NCI-H1048 (cell line): ENCODE measurements around the gene LAMA4.
"Not testable (repeated sequence)": the region's sequence is repeated elsewhere in the genome, so short reads cannot be mapped to it uniquely, and the experiment has no call there.

Experiments
- DNase-seq: peaks from one replicate; lab custom pipeline; 2025; lab: John Stamatoyannopoulos, UW

Gene LAMA4

DNA sequence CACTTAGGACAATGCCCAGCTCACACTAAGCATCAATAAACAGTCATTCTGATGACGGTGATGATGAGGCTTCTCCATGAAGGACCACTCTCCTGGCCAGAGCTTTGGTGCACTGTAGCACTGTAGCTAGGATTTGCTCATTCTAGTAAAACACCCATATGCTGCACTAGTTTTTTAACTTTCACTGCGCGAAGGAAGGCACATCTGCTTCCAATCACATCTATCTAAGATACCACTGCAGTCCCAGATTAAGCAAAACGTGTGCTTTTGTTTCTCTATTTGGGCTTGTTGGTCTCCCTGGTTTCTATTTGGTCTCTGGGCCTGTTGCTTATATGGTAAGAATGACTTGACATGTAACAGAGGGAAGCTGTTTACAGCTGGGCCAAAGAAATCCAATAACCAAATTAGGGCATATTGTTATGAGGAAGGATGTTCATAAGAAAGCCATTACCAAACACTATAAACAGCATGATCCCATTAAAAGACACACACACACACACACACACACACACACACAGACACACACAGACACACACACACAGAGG lies 104.6 kb downstream of the LAMA4 start:
- no peak for DNase-seq

DNA sequence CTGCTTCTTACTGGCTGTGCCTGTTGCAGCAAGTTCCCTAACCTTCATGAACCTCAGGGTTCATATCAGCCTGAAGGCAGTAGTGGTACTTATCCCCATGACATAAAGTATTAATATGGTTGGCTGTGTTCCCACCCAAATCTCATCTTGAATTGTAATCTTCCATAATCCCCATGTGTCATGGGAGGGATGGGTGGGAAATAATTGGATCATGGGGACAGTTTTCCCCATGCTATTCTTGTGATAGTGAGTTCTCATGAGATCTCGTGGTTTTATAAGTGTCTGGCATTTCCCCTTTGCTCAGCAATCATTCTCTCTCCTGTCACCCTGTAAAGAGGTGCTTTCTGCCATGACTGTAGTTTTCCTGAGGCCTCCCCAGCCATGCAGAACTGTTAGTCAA lies 105.1 kb downstream of the LAMA4 start:
- no peak for DNase-seq

DNA sequence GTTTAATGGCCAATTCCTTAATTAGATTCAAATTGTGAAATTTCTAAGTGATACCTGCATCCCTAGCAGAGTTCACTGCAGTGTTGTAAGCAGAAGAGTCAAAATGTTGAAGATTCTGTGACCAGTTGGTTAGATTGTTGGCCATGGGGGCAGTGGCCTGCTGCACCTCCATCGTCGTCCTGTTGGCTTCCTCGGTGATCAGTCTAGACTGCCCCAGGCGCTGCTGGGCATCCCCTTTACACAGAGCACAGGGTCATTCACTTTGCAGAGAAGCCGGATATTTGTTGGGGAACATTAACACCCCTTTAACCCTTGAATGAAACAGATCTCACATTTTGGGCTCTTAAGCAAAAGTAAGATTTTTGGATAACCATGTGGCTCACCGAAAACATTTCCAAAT lies 106.3 kb downstream of the LAMA4 start:
- no peak for DNase-seq

DNA sequence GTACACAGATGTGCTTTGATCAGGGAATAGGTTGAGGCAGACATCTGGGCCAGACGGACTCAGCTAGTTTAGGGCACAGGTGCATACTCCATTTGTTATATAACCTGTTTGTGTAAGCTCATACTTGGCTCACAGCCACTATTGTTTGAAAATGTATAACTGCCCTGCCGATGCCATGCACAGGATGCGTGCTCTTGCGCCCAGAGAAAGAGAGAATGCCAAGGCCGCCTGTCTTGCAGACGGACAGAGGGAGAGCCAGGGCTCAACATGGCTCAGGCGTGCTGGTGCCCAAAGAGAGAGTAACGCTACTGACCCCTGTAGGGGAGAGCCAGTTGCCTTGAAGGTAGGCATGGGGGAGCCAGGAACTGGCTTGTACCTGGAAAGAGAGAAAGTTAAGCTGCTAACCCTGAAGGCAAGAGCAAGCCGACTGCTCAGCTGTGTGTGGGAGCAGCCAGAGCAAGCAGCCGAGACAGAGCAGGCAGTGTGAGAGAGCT lies 109.2 kb downstream of the LAMA4 start:
- no peak for DNase-seq

DNA sequence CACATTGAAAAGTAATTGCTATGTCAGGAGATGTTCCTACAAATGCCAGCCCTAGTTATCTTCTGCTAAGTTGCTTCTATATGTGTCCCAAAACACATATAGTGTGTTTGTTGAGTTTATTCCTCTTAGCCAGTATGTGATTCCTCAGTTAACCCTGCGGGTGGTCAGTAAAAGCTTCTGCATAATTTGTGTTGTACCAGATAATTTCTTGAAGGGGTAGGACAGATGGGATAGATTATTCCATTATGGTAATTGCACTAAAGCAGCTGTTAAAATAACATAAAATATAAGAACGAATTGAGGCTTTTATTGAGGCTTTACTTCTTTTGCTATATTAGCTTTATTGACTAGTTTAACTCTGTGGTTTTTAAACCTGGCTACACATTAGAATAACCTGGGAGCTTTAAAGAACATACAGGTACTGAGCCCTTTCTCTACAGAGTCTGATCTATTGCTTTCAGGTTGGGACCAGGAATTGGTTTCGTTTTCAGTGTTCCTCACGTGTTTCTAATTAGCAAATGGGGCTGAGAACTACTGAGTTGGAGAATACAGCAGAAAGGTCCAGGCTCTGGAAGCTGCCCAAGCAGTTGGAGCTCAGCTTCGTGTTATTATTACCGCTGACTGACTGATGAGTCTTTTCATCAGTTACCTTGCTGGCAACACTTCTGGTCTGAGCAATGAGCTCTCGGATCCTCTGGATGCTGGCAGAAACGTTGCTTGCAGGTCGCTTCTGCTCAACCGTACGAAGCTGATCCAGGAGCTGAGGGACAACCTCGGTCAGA lies 110.0 kb downstream of the LAMA4 start:
- no peak for DNase-seq

DNA sequence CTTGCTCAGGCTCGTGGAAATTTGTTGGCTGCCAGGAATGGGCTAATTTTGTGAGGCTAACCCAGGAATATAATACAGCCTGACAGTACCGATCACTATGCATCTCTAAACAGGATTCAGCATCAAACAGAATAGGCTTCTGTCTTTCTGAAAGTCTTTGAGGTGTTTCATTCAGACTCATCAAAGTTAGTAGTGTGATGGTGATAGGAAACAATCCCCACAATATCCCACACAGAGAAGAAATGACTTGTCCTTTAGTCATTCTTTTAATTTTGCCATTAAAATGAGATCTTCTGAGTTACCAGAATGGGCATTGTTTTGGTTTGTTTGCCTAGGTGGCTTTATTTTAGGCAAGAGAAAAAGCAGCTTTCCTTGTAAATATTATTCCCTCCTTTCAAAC lies 112.7 kb downstream of the LAMA4 start:
- DNase-seq = no peak

DNA sequence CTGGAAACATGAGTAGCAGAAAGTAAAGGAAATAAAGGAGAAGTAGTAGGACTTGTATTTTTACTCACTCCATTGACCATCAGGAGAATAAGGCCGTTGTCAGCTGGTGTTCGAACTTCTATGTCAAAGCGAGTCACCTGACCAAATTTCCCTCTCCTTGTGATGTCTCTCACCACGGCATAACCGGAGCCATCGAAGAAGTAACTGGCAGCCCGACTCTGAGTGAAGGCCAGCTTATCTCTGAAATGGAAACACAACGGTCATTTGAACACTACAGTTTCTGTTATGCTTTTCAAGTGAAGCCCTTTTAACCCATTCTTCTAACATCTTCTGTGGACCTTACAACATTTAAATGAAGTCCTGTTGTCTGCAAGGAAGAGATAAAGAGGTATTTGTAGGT lies 115.3 kb downstream of the LAMA4 start:
- DNase-seq = no peak

DNA sequence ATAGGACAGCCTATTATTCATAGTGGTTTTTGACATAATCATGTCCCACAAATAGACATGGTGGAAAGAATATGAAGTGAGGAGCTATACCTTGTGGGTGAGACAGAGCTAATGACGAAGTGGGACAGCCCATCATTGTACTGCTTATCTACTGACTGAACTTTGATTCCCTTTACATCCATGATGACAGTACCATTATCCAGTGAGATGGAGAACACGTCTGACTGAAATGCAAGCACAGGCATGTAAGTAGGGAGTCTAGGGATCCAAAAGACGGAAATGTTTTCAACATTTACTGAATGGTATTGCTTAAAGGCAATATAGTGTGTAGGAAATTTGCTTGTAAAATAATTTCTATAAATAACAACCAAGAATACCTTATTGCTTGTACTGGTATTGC lies 123.5 kb downstream of the LAMA4 start:
- DNase-seq = no peak

DNA sequence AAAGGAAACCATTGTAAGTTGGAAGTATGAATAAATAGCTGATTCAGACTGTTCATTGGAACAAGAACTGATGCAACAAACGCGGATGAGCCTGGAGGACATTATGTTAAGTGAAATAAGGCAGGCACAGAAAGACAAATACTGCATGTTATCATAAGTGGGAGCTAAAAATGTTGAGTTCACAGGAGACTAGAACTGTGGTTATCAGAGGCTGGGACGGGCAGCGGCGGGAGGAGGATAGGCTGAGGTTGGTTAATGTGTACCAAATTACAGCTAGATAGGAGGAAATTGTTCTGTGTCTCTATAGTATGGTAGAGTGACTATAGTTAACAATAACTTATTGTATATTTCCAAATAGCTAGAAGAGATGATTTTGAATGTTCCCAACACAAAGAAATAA lies 126.2 kb downstream of the LAMA4 start:
- DNase-seq = no peak

DNA sequence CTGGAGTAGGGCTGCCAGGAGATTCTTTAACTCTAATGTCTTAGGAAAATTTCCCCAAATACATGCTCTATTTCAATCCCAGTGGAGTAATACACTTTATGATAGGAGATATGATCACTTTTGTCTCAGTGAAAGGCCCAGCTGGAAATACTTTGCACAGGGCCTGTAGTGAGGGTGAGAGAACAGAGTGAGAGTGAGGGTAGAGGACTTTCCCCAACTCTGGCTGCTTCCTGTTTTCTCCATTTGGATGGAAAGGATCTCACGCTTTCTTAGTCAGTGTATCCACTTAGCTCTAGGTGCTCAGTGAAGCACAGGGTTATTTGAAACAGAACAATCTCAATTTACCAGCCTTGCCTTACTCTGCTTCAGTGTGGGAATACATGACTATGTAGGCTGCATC lies 130.4 kb downstream of the LAMA4 start:
- no peak for DNase-seq

DNA sequence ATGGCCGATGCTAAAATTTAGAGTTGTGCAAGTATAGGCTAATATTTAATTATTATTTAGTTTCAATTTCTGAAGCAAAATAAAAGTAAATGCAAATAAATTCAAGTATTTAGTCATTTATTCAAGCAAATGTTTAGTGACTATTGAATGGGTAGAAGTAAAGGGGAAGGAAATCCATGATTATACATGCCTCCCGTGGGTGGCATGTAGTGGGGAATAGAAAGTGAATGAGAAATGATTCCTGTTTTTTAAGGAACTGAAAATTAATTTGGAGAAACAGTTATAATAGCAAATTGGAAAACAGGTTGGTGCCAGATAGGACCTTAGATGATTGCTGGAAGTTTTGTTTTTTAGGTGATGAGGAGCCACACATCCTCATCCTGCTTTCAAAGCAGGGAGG lies 131.6 kb downstream of the LAMA4 start:
- DNase-seq = no peak

DNA sequence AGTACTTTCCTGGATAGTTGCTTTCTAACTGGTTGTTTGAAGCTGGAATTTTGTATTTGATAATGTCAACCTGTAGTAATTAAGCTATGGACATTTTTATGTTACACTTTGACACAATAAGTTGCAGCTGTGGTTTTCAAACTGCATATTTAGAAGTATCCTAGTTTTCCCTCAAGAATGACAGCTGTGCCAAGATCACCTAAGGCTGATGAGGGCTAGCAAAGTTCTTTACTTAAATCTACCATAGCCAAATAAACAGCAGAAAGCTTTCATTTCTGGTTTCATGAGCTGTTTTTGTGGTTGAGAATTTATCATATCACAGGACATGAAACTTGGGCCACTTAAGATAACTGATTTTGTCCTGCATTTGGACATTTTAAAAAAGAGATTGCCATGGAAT lies 136.3 kb downstream of the LAMA4 start:
- DNase-seq = no peak

DNA sequence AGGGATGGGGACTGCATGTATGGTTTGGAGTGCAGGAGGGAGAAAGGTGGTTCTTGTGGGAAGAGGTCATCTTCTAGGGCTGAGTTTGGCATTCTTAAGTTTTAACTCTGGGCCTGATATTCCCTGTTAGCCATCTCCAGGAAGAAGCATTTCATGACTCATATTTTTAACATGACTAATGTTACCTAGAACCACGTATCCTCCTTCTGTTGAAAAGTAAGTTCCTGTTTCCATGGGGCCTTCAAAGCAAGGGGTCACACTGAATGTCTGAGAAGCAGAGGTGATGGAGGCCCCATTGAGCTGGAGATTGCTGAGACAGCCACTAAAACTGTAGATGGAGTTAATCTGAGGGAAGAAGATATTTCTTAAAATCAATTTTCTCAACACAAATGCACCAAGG lies 136.8 kb downstream of the LAMA4 start:
- DNase-seq = no peak

DNA sequence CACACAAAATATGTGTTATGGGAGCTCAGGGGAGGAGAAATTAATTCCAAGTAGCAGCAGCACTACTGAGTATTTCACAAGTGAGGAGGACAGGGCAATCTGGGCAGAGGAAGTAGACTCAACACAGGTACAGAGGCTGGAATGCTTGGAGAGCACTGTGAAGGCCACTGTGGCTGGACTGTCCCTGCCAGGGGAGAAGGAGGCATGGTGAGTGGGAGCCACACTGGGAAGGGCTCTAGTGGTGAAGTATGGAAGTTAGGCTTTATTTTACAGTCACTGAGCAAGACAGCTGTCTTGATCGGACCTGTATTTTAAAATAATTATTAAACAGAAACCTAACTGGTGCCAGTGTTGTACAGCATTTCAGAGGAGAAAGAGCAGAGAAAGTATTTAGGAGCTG lies 138.1 kb downstream of the LAMA4 start:
- no peak for DNase-seq

DNA sequence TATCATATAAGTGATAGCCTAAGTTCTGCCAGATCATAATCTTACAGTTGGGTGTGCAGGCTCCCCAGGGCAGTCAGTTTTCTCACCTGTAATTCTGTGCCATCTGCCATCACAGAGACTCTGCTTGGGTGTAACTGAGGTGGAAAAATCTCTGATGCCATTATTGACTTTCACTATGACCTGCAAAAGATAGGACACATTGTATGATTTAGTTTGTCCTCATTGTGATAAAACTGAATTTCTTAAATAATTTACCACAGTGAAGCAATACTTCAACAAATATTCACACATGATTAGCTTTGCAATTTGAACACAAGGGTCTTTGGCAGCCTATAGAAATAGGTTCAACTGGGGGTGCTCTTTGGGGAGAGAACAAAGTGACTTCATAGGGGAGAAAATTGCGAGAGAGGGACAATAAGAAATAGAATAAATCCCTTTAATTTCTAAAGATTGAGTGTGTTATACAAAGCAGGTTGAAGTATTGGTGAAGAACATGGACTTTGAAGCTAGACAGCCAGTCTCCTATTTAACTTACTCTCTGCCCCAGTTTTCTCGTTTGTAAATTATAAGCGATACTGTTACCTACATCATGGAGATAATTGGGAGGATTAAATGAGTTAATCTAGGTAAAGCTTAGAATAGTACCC lies 139.7 kb downstream of the LAMA4 start:
- no peak for DNase-seq

DNA sequence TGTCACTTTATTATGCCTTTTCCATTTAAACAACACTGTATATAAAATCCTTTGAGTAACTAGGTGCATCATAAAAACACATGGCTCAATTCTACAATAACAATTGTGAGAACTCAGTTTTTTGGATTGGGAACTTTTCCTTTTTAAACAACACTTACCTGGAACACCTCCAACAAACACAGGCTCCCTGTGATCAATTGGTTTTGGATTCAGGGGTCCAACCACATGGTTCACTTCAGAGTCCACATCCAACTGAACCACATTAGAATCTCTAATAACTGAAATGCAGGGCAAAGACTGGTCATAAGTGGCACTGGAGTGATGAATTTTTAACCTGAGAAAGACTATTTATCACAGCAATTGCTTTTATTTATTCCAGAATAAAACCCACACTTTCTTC lies 140.4 kb downstream of the LAMA4 start:
- no peak for DNase-seq

DNA sequence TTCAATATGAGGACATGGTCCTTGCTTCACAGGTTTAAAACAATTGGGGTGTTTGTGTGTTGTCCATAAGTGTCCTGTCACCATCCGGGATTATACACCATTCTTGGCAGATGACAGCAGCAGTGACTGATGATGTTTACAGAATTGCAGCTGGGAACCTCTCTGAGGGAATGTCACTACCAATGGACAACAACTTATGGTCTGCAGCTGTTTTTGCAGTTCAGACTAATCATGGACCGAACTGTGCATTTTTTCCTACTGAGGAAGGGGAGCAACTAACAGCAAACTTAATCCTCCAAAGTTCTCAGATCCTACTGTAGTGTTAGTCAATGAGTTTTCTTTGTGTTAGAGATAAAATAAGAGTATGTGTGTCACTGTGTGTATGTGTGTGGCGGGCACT lies 140.9 kb downstream of the LAMA4 start:
- no peak for DNase-seq

DNA sequence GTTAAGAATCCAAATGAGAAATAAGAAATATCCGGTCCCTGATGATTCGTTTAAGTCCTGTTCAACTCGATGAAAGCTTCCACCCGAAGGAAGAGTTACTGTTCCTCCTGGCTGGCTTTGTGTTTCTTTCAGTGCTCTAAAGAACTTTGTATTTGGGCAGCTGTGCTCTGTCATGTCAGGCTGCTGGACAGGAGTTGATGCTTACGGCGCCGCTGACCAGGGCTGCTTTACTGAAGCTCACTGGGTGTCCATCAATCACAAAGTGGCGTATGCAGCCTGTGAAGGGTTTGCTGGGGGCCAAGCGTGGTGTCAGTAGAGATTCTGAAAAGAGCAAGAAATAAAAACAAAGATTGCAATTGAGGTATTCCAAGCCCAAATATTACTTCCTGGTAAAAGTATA lies 145.1 kb downstream of the LAMA4 start:
- no peak for DNase-seq

DNA sequence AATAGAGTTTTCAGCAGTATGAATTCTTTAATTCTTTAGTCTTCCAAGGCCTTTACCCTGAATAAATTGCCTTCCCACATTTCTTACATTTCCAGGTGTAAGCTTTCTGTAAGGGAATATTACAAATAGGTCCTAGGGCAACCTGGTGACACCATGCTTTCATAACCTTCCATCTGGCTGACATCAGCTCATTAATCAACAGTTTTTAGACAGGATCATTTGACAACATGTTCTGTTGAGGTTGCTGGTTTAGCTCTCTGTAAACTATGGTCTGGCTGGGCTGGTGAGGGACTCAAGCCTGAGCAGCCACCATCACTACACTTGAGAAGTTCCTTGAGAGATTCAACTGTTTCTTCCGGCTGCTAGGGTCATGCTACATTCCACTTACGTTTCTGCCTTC lies 147.8 kb downstream of the LAMA4 start:
- DNase-seq = no peak

DNA sequence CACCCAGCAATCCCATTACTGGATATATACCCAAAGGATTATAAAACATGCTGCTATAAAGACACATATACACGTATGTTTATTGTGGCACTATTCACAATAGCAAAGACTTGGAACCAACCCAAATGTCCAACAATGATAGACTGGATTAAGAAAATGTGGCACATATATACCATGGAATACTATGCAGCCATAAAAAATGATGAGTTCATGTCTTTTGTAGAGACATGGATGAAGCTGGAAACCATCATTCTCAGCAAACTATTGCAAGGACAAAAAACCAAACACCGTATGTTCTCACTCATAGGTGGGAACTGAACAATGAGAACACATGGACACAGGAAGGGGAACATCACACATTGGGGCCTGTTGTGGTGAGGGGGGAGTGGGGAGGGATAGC lies 148.3 kb downstream of the LAMA4 start:
- not testable (repeated sequence) for DNase-seq

DNA sequence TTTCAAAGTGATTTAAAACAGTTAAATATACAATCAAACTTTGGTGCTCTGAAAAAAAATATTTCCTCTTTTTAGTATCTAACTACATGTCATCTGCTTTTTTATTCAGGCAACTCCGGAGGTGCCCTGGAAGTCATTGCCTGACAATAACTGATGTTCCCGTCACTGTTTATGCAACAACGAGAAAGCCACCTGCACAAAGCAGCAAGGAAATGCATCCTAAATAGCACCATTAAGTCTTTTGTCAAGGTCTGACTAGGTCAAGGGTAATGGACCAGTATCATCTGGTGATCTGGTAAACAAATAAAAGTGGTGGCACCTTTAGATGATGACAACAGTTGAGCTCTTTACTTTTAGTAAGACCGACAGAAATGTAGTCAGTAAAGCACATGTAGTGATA lies 153.8 kb downstream of the LAMA4 start:
- DNase-seq = no peak

DNA sequence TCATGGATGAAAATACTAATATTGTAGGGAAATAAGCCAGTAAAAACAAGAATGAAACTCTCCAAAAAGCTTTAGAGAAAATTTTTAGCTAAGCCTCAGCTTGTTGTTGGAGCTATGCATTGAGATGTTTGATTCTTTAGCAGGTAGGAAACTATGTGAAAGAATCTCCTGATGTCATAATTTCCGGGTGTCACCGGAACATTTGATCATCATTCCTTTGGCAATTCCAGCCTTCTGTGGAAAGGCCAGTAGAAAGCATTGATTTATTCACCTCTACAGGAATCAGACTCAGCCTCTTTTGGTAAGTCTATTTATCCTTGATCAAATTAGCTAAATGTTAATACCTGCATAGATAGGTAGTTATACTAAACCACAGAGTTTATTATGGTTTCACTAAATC lies 157.5 kb downstream of the LAMA4 start:
- no peak for DNase-seq

DNA sequence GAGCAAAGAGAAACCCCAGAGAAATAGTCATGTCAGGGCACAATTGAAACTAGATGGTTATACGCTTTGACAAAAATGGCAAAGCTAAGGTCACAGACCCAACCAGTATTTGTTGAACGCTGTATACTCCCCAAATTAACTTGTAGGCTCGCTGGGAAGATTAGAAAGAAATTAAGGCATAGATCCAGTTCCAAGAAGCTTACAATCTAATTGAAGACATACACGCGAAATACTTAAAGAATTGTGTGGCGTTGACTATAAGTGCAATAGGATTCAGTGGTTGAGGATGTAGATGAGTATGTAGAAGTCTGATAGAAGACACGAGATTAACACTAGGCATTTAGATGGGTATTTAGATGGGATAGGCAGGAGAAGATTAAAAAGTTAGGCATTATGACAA lies 166.5 kb downstream of the LAMA4 start:
- no peak for DNase-seq
